Trophoblast cell (in vitro differentiated cells and primary cell): ENCODE data around the gene ZNF616. TPM values are rescaled to one million over a fixed set of nuclear protein-coding genes. Genes with fewer than 3 reads are reported as not detected.

Source experiments
- DNase-seq, 2 donors: peaks; one replicate each; pipeline ENCODE4 v3.0.0-alpha.2; 2016
- H2AFZ ChIP-seq: 2 replicates; pipeline ENCODE4 v1.6.1; 2013; ENCODE audit warnings: low read length, moderate library complexity, mild to moderate bottlenecking; ENCODE audit not compliant: insufficient read depth, poor library complexity
- H2AK5ac ChIP-seq: 2 replicates; pipeline ENCODE4 v1.6.1; 2013; ENCODE audit warnings: mild to moderate bottlenecking, low read length
- H2BK120ac ChIP-seq: 2 replicates; pipeline ENCODE4 v1.6.1; 2013; ENCODE audit warnings: low read length, mild to moderate bottlenecking, moderate library complexity; ENCODE audit not compliant: insufficient read depth, poor library complexity
- H2BK12ac ChIP-seq: 2 replicates; pipeline ENCODE4 v1.6.1; 2013; ENCODE audit warnings: mild to moderate bottlenecking, low read length, moderate library complexity
- H2BK5ac ChIP-seq: 2 replicates; pipeline ENCODE4 v1.6.1; 2013; ENCODE audit warnings: low read length, low read depth, moderate library complexity, mild to moderate bottlenecking; ENCODE audit not compliant: poor library complexity
- H3K14ac ChIP-seq: 2 replicates; pipeline ENCODE4 v1.6.1; 2013; ENCODE audit warnings: mild to moderate bottlenecking, low read length
- H3K18ac ChIP-seq: 2 replicates; pipeline ENCODE4 v1.6.1; 2013; ENCODE audit warnings: mild to moderate bottlenecking, low read length
- H3K23ac ChIP-seq: 2 replicates; pipeline ENCODE4 v1.6.1; 2013; ENCODE audit warnings: low read length
- H3K27ac ChIP-seq: 2 replicates; pipeline ENCODE4 v1.5.1; 2013; ENCODE audit warnings: low read depth, mild to moderate bottlenecking, inconsistent platforms, low read length, moderate library complexity
- H3K27me3 ChIP-seq: 2 replicates; pipeline ENCODE4 v1.6.1; 2013; ENCODE audit warnings: inconsistent platforms, mild to moderate bottlenecking, low read length, moderate library complexity; ENCODE audit not compliant: insufficient read depth
- H3K36me3 ChIP-seq, 2 experiments: 1 replicate in 1 of 2; 2 replicates in 1 of 2; pipeline ENCODE4 v1.6.1; 2013; ENCODE audit warnings: low read length in 2 of 2, mild to moderate bottlenecking in 2 of 2, moderate library complexity in 1 of 2; ENCODE audit not compliant: insufficient read depth in 2 of 2, control insufficient read depth in 1 of 2
- H3K4ac ChIP-seq: 2 replicates; pipeline ENCODE4 v1.6.1; 2013; ENCODE audit warnings: low read depth, mild to moderate bottlenecking, low read length, moderate library complexity
- H3K4me1 ChIP-seq, 2 experiments: 1 replicate in 1 of 2; 2 replicates in 1 of 2; pipeline ENCODE4 v1.6.1; 2013; ENCODE audit warnings: low read length in 2 of 2, mild to moderate bottlenecking in 2 of 2, moderate library complexity in 1 of 2; ENCODE audit not compliant: insufficient read depth in 2 of 2, control insufficient read depth in 1 of 2
- H3K4me2 ChIP-seq: 2 replicates; pipeline ENCODE4 v1.6.1; 2013; ENCODE audit warnings: inconsistent platforms, mild to moderate bottlenecking, low read length, moderate library complexity
- H3K4me3 ChIP-seq: 2 replicates; pipeline ENCODE4 v1.5.1; 2013; ENCODE audit warnings: mild to moderate bottlenecking, low read depth, low read length, inconsistent platforms
- H3K79me1 ChIP-seq: one replicate; pipeline ENCODE4 v1.6.1; 2013; ENCODE audit warnings: low read length
- H3K79me2 ChIP-seq: 2 replicates; pipeline ENCODE4 v1.6.1; 2013; ENCODE audit warnings: low read length, mild to moderate bottlenecking; ENCODE audit not compliant: control insufficient read depth, insufficient read depth, poor library complexity
- H3K9ac ChIP-seq: 2 replicates; pipeline ENCODE4 v1.6.1; 2013; ENCODE audit warnings: mild to moderate bottlenecking, low read length
- H3K9me3 ChIP-seq: 2 replicates; pipeline ENCODE4 v1.6.1; 2013; ENCODE audit warnings: low read depth, mild to moderate bottlenecking, control low read depth, inconsistent platforms, low read length; ENCODE audit not compliant: insufficient read depth
- H4K12ac ChIP-seq: 2 replicates; pipeline ENCODE4 v1.6.1; 2013; ENCODE audit warnings: low read depth, mild to moderate bottlenecking, low read length, moderate library complexity
- H4K8ac ChIP-seq: 2 replicates; pipeline ENCODE4 v1.6.1; 2013; ENCODE audit warnings: low read depth, mild to moderate bottlenecking, low read length, moderate library complexity
- H4K91ac ChIP-seq: one replicate; pipeline ENCODE4 v1.6.1; 2013; ENCODE audit warnings: low read depth, mild to moderate bottlenecking, low read length, moderate library complexity
- WGBS: extraction: QIAGEN DNeasy Blood & Tissue Kit; methylation state at CpG from one replicate; pipeline ENCODE4 v1.1.7; 2013; ENCODE audit warnings: missing lambda C conversion rate; ENCODE audit not compliant: insufficient read length, insufficient coverage; ENCODE audit errors: extremely low coverage; 5-methylcytosine and 5-hydroxymethylcytosine counted together
- polyA plus RNA-seq: library from polyadenylated mRNA; stranded (reverse); fragments of 200-250 nt; gene quantifications from 2 replicates; pipeline ENCODE4 v1.2.3, GENCODE V29; 2013

Gene ZNF616
- 7.2 and 7.4 TPM in 2 replicates for polyA plus RNA-seq

DNA sequence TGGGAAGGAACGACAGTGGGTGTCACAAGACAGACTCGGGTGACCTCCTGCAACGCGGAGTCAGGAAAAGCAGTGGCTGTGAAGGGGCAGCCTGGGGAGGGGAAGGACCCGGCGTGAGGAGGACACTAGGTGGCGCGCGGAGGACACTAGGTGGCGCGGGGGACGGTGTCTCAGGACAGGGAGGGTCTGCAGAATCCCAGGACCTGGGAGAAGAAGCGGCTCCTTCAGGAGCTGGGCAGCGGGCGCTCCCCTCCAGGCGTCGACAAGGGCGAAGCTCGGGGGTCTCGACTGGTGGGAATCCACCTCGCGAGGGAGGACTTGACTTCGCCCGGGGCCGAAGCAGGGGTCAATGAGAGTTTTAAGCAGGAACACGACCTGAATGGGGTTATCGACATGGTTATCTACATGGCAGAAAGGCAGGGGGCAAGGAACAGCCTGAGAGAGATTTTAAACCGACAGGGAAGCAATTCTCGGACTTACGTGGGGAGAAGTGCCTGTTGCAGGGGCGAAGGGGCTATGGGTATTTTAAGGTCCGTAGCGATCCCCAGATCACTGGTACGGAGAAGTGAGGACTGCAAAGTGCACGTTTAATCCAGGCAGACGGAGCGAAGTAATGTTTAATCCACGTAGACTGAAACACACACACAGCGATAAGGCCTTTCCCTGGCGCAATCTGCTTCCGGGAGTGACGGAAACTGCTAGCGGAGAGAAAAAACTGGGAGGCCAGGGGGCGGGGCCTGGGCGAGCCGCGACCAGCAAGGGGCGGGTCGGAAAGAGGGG is at the start of gene ZNF616:
Gene ZNF616, minus strand, starts transcription at position 687 of the 780 bp plus-strand sequence. CDS start 9,426 bp downstream, outside the sequence.
- no peaks in the 10 kb centered on the region for H3K4me1 ChIP-seq
- H3K9me3 ChIP-seq: peaks cover 7% of the 10 kb centered on the region
- peak; percentile 93 to 99 for DNase-seq
- H4K12ac ChIP-seq: peak within 1 kb of the TSS; percentile 95
- peak within 1 kb of the TSS; percentile 93 for H3K4me2 ChIP-seq
- WGBS: no CpG with 5 or more reads among the region's 49 CpGs
- H3K14ac ChIP-seq: peak within 1 kb of the TSS; percentile 98
- no peak within 1 kb of the TSS for H3K23ac ChIP-seq
- peak within 1 kb of the TSS; percentile 77 for H3K9ac ChIP-seq
- peak within 1 kb of the TSS; percentile 94 for H2BK120ac ChIP-seq
- peak within 1 kb of the TSS; percentile 88 for H3K4ac ChIP-seq
- H3K27ac ChIP-seq: peak within 1 kb of the TSS; percentile 92
- peak within 1 kb of the TSS; percentile 73 for H3K4me3 ChIP-seq
- H2AK5ac ChIP-seq: peak within 1 kb of the TSS; percentile 57
- peaks cover 9% of the 10 kb centered on the region for H3K79me1 ChIP-seq
- peak within 1 kb of the TSS; percentile 98 for H2AFZ ChIP-seq
- peak within 1 kb of the TSS; percentile 92 for H3K18ac ChIP-seq
- no peak within 1 kb of the TSS for H2BK12ac ChIP-seq
- peak within 1 kb of the TSS; percentile 74 for H2BK5ac ChIP-seq
- peak within 1 kb of the TSS; percentile 99 for H4K8ac ChIP-seq
- H3K79me2 ChIP-seq: peaks cover 9% of the 10 kb centered on the region
- peak within 1 kb of the TSS; percentile 93 for H4K91ac ChIP-seq
- H3K27me3 ChIP-seq: no peaks in the 10 kb centered on the region
- peaks cover 2 to 7% of the 10 kb centered on the region in 2 experiments for H3K36me3 ChIP-seq

DNA sequence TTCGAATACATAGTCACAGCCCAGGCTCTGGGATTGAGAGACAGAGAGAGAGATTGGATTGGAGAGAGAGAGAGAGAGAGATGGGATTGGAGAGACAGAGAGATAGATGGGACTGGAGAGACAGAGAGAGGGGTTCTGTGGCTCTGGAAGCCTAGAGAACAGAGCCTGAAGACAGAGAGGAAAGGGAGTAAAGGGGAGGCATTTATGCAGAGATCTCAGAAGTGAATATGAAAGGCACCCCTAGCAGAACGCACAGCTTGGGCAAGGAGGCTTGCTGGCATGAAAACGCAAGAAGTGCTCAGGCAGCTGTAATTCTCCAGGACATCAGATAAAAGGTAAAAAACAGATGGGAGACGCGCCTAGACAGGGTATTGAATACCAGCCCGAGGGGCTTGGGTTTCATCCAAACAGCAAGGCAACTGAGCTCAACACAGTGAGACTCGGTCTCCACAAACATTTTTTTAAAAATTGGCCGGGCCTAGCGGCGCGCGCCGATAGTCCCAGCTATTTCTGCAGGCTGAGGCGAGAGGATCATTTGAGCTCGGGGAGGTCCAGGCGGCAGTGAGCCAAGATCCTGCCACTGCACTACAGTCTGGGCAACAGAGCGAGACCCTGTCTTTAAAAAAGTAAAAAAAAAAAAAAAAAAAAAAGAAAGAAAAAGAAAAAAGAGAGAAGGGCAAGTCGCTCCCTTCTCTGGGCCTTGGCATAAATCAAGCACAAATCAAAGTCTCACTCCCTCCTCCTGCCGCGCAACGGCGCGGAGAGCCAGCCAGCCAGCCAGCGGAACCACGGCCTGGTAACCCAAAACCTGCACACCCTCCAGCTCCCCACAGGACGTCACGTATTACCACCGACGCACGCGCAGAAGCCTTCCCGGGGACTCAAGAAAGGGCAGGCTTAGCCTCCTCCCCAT is 49.3 kb upstream of the ZNF616 start:
- Histone ChIP-seq H3K4me3 (peak overlapping the region; percentile 38), H3K9ac (peak overlapping the region; percentile 21), H4K12ac (peak overlapping the region; percentile 6), H3K23ac (no peak overlapping the region), H3K79me1 (peaks cover 17% of the 10 kb centered on the region), H2AFZ (peak overlapping the region; percentile 35), H3K79me2 (peaks cover 23% of the 10 kb centered on the region), H2BK120ac (no peak overlapping the region), H3K4me1 (peaks cover 0 to 9% of the 10 kb centered on the region in 2 experiments), H4K8ac (peak overlapping the region; percentile 31), H3K27me3 (no peaks in the 10 kb centered on the region), H4K91ac (peak overlapping the region; percentile 37), H2BK5ac (peak overlapping the region; percentile 27), H3K27ac (peak overlapping the region; percentile 50), H3K14ac (peak overlapping the region; percentile 71), H3K4ac (peak overlapping the region; percentile 32), H2BK12ac (no peak overlapping the region), H3K9me3 (no peaks in the 10 kb centered on the region), H3K18ac (peak overlapping the region; percentile 55), H3K4me2 (peak overlapping the region; percentile 66), H3K36me3 (peaks cover 5 to 6% of the 10 kb centered on the region in 2 experiments), H2AK5ac (no peak overlapping the region)
- no CpG with 5 or more reads among the region's 32 CpGs for WGBS
- DNase-seq: peak; percentile 38 to 61

DNA sequence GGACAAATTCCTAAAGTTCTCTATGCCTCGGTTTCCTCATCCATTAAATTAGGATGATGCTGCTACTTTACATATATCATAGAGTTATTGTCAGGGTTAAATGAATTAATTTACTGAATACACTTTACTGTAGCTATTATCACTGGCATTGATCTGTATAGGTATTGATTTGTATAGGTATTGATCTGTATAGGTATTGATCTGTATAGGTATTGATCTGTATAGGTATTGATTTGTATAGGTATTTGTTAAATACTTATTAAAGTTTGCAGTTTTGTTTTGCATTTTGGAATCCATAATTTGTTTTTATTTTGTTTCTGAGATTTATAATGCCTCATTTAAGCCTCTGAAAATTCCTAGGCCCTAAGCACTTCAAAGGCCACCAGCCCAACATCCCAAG is 47.7 kb upstream of the ZNF616 start:
- no peak overlapping the region for H2AFZ ChIP-seq
- H3K4ac ChIP-seq: no peak overlapping the region
- peaks cover 17% of the 10 kb centered on the region for H3K79me1 ChIP-seq
- H3K14ac ChIP-seq: no peak overlapping the region
- H2BK5ac ChIP-seq: no peak overlapping the region
- H2BK120ac ChIP-seq: no peak overlapping the region
- H3K4me3 ChIP-seq: no peak overlapping the region
- peaks cover 19% of the 10 kb centered on the region for H3K79me2 ChIP-seq
- H3K27me3 ChIP-seq: no peaks in the 10 kb centered on the region
- no peak overlapping the region for H3K23ac ChIP-seq
- DNase-seq: no peak
- H4K8ac ChIP-seq: no peak overlapping the region
- no peak overlapping the region for H4K12ac ChIP-seq
- no peak overlapping the region for H3K18ac ChIP-seq
- H3K9me3 ChIP-seq: no peaks in the 10 kb centered on the region
- no peak overlapping the region for H3K9ac ChIP-seq
- WGBS: no CpG with 5 or more reads among the region's 1 CpG
- H2AK5ac ChIP-seq: no peak overlapping the region
- no peak overlapping the region for H2BK12ac ChIP-seq
- no peak overlapping the region for H3K4me2 ChIP-seq
- H4K91ac ChIP-seq: no peak overlapping the region
- no peak overlapping the region for H3K27ac ChIP-seq
- peaks cover 0 to 2% of the 10 kb centered on the region in 2 experiments for H3K36me3 ChIP-seq
- peaks cover 0 to 9% of the 10 kb centered on the region in 2 experiments for H3K4me1 ChIP-seq

DNA sequence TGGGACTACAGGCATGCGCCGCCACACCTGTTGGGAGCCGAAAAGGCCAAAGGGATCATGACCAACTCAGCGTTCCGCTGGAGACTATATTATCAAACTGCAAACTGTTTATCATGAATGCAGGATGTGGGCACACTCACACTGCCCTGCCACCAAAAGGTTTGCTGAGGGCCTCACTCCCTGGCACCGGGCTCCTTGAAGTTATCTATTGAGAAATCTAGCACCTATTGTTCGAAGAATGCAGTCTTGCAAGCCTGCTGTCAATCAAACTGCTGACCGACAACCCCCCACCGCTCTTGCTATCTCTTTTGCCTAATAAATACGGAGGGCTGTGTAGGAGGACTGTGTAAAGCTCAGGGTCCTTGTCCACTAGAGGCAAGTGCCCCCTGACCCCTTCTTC is 36.8 kb upstream of the ZNF616 start:
- Histone ChIP-seq H3K27ac (no peak overlapping the region), H3K4me2 (peak overlapping the region; percentile 43), H3K23ac (no peak overlapping the region), H3K14ac (no peak overlapping the region), H3K4me1 (peaks cover 11 to 21% of the 10 kb centered on the region in 2 experiments), H4K91ac (no peak overlapping the region), H2AFZ (no peak overlapping the region), H3K36me3 (no peaks in the 10 kb centered on the region), H4K8ac (no peak overlapping the region), H3K79me1 (peaks cover 5% of the 10 kb centered on the region), H3K79me2 (no peaks in the 10 kb centered on the region), H2BK12ac (no peak overlapping the region), H3K4ac (no peak overlapping the region), H3K9me3 (no peaks in the 10 kb centered on the region), H3K18ac (no peak overlapping the region), H3K4me3 (no peak overlapping the region), H2BK5ac (no peak overlapping the region), H4K12ac (no peak overlapping the region), H2AK5ac (no peak overlapping the region), H3K9ac (no peak overlapping the region), H2BK120ac (no peak overlapping the region), H3K27me3 (no peaks in the 10 kb centered on the region)
- WGBS: no CpG with 5 or more reads among the region's 10 CpGs
- peak in 1 of 2 donors; percentile 68 for DNase-seq
